GM19025 (cell line): ENCODE measurements around the gene RNF180.
"Not testable (repeated sequence)": the region's sequence is repeated elsewhere in the genome, so short reads cannot be mapped to it uniquely, and the experiment has no call there.

Experiments used
- ATAC-seq: cut with Tn5 transposase; IDR thresholded peaks from one replicate; pipeline ENCODE4 v1.9.1; 2021; ENCODE audit warnings: mild to moderate bottlenecking, low read depth, moderate library complexity; ENCODE audit not compliant: unreplicated experiment

Gene RNF180

DNA sequence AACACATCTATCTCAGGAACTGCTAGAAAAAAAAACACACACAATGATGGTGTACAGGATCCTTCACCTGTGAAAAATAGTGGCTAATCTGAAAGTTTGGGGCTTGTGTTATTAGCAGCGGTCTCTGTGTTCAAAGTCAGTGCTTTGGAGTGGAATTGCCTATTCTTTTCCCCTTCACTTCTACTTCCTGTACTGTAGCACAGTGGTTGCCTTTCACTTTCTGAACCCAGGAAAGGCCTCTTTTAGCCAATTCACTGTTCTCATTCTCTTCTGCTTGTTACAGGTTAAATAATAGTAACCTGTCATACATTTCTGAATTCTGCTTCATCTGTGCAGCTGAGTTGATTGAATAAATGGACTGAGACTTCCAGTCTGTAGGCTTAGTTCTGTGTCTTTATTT is 178.9 kb downstream of the RNF180 start:
- ATAC-seq: no peak

DNA sequence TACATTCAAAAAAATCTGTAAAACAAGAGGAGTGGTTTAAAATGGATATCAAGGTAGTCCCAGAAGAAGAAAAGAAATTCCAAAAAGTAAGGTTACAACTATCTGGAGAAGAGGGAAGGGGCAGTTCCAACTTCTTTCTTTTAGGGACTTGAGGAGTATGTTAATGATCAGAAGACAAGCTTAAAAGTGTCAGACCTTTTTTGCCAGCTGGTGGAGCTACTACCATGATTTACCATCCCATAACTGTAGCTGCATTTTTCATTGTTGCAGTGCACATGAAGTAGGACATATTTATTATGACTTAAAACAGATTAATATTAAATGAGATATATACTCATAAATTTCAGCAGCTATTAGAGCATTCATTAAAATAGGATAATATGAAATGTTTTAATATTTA is 181.7 kb downstream of the RNF180 start:
- ATAC-seq: no peak

DNA sequence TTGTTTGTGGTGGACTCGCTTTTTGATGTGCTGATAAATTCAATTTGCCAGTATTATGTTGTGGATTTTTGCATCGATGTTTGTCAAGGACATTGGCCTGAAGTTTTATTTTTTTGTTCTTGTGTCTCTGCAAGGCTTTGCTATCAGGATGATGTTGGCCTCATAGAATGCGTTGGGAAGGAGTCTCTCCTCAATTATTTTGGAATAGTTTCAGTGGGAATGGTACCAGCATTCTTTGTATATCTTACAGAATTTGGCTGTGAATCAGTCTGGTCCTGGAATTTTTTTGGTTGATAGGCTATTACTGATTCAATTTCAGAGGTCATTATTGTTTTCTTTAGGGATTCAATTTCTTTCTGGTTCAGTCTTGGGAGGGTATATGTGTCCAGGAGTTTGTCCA is 198.8 kb downstream of the RNF180 start:
- no peak for ATAC-seq

DNA sequence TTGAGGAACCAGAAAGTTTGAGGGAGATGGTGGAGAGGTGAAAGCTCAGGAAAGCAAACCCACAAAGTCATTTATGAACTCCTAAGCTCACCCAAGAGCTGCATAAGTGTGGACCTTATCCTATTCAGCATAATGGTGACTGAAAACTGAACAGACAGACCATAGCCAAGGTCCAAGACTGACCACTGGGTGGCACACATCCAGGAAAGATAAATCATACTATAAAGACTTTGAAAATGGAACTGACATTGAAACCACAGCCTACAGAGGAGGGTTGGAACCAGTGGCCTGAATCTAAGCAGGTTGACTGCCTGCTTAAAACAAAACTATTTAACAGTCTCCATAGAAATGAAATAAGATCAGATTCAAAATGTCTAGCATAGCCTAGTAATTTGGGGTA is 219.1 kb downstream of the RNF180 start:
- ATAC-seq: peak; percentile 72

DNA sequence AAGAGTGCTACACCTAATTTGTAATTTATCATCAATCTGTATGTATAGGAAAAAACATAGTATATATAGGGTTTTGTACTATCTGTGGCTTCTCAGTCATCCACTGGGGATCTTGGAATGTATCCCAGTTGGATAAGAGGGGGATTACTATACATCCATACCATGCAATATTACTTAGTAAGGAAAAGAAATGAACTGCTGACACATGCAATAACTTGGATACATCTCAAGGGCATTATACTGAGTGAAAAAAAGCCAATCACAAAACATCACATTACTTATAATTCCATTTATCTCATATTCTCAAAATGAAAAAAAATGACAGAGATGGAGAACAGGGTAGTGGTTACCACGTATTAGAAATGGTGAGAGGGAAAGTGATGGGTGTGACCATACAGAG is 231.9 kb downstream of the RNF180 start:
- no peak for ATAC-seq

DNA sequence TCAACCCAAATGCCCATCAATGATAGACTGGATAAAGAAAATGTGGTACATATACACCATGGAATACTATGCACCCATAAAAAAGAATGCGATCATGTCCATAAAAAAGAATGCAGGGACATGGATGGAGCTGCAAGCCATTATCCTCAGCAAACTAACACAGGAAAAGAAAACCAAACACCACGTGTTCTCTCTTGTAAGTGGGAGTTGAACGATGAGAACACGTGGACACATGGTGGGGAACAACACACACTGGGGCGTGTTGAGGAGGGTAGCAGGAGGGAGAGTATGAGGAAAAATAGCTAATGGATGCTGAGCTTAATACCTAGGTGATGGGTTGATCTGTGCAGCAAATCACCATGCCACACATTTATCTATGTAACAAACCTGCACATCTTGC is 233.1 kb downstream of the RNF180 start:
- ATAC-seq: not testable (repeated sequence)

DNA sequence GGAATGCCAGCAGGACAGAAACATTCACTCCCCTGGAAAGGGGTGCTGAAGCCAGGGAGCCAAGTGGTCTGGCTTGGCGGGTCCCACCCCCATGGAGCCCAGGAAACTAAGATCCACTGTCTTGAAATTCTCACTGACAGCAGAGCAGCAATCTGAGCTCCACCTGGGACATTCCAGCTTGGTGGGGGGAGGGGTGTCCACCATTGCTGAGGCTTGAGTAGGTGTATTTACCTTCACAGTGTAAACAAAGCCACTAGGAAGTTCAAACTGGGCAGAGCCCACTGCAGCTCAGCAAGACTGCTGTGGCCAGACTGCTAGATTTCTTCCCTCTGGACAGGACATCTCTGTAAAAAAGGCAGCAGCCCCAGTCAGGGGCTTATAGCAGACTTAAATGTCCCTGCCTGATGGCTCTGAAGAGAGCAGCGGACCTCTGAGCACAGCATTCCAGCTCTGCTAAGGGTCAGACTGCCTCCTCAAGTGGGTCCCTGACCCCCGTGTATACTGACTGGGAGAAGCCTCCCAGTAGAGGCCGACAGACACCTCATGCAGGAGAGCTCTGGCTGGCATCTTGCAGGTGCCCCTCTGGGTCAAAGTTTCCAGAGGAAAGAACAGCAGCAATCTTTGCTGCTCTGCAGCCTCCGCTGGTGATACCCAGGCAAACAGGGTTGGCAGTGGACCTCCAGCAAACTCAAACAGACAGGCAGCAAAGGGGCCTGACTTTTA is 241.6 kb downstream of the RNF180 start:
- ATAC-seq: not testable (repeated sequence)

DNA sequence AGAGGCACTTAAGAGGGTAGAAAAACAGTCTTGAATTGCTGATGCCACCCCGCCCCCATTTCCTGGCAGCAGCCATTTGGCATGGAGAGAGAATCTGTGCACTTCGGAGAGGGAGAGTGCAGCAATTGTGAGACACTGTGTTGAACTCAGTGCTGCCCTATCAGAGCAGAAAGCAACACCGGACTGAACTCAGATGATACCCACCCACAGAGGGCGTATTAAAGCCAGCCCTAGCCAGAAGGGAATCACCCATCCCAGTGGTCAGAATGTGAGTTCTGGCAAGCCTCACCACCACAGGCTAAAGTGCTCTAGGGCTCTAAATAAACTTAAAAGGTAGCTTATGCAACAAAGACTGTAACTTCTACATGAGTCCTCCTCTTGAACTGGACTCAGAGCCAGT is 251.7 kb downstream of the RNF180 start:
- ATAC-seq: no peak

DNA sequence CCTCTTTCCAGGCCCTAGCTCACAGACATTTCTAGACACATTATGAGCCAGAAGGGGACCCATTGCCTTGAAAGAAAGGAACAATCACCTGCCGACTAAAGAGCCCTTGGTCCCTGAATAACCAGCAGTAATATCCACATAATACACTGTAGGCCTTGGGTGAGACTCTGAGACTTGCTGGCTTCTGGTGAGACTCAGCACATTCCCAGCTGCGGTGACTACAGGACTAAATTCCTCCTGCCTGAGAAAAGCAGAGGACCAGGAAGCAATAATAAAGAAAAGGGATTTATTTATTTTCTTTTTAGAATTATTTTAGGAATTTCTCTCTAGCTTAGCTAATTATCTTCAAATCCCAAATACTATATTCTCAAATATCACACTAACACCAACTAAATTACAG is 252.4 kb downstream of the RNF180 start:
- no peak for ATAC-seq
